Lower leg skin (tissue), 4 donors: ENCODE data around the gene BLMH. TPM values are rescaled to one million over a fixed set of nuclear protein-coding genes. Genes with fewer than 3 reads are reported as not detected.

Source experiments
- DNase-seq, 2 donors: peaks; one replicate each; pipeline ENCODE4 v3.0.0-alpha.2; 2019; ENCODE audit warnings: low spot score in 2 of 2
- H3K4me3 ChIP-seq: fragments of 200-600 bp; sonication (generic); 2 replicates; pipeline ENCODE4 v1.5.1; 2017; ENCODE audit warnings: mild to moderate bottlenecking, low read depth; ENCODE audit not compliant: poor library complexity, severe bottlenecking
- CTCF ChIP-seq, 3 donors: fragments of 450-650 bp; IDR thresholded peaks; one replicate each; pipeline ENCODE4 v1.5.1; 2016; ENCODE audit warnings: antibody characterized with exemption in 3 of 3, mild to moderate bottlenecking in 3 of 3, moderate library complexity in 2 of 3
- POLR2A ChIP-seq, 2 donors: fragments of 450-650 bp; IDR thresholded peaks; one replicate each; pipeline ENCODE4 v1.6.1; 2016 to 2017; ENCODE audit warnings: antibody characterized with exemption in 2 of 2, mild to moderate bottlenecking in 1 of 2, moderate library complexity in 1 of 2
- WGBS, 2 donors: methylation state at CpG; one replicate each; pipeline ENCODE4 v1.1.5; 2018; 5-methylcytosine and 5-hydroxymethylcytosine counted together
- intact Hi-C: fragments of 100-400 bp; cut with DNase I; formaldehyde crosslinking; loops from one replicate; pipeline ENCODE4 v1.15.0; 2023; ENCODE audit warnings: low total_unique reads
- total RNA-seq, 4 donors: library from RNA; depleted of rRNA; stranded (reverse); fragments of >200 nt; gene quantifications; one replicate each; pipeline ENCODE4 v1.1.0, GENCODE V29; 2016

Gene BLMH
- total RNA-seq, 4 donors from 2014 or later, result 139 to 237 (median 177) TPM

DNA sequence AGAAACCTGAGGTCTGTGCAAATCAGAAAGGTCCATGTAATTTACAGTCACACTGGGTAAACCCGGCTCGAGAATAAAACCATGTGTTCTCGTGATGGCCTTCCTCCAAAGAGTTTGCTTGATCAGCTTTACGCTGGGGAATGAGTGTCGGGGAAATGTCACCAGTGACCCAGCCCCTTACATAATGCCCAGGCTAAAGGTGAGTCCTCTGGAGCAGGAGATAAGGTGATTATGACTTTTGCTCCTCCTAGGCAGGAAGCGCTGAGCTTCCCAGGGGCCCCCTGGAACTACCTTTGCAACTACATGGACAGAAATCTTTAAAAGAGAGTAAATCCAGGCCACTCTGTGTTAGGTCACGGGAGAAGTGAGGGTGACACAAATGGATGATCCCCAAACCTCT is 71.9 kb downstream of the BLMH start:
- TF ChIP-seq CTCF (IDR thresholded peaks at IDR 0.05), result no peak
- no peak for TF ChIP-seq POLR2A (IDR thresholded peaks at IDR 0.05)
- 72 to 87% methylated on average over 7 of the region's 7 CpGs for WGBS, 2 donors
- DNase-seq, result no peak
- no peak overlapping the region for H3K4me3 ChIP-seq
- intact Hi-C loops, result no loop called here

- intact Hi-C loops, result no loop called here
- no peak overlapping the region for H3K4me3 ChIP-seq
- 83 to 84% methylated on average over 4 of the region's 4 CpGs for WGBS, 2 donors
These were observed 72.4 kb downstream of the BLMH start for GRCh38 chr17:30219315-30219714.

DNA sequence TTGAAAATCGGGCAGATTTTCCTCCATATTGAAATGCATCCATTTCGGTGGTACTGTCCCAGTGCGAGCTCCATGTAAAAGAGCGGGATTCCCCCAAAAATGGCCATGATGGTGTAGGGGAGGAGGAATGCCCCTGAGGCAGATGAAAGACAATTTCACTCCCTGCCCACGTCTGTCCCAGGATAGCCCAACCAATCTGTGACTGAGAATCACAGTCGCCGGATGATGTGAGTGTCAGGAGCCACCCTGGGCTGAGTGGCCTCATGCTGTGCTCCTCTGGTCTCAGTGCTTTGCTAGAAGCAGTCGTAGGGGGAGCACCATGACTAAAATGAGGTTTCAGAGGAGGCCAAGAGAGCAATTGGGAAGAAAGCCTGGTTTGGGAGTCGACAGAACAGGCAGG is 72.9 kb downstream of the BLMH start:
- TF ChIP-seq POLR2A (IDR thresholded peaks at IDR 0.05) (no peak), CTCF (IDR thresholded peaks at IDR 0.05) (no peak)
- WGBS, 2 donors, result 88% methylated on average over 9 of the region's 9 CpGs
- H3K4me3 ChIP-seq, result no peak overlapping the region
- DNase-seq, result no peak
- intact Hi-C loops, result no loop called here

More at GRCh38 chr17:30219315-30219714, 72.4 kb downstream of the BLMH start:
- no peak for DNase-seq
- no peak for TF ChIP-seq CTCF (IDR thresholded peaks at IDR 0.05)
- no peak for TF ChIP-seq POLR2A (IDR thresholded peaks at IDR 0.05)

DNA sequence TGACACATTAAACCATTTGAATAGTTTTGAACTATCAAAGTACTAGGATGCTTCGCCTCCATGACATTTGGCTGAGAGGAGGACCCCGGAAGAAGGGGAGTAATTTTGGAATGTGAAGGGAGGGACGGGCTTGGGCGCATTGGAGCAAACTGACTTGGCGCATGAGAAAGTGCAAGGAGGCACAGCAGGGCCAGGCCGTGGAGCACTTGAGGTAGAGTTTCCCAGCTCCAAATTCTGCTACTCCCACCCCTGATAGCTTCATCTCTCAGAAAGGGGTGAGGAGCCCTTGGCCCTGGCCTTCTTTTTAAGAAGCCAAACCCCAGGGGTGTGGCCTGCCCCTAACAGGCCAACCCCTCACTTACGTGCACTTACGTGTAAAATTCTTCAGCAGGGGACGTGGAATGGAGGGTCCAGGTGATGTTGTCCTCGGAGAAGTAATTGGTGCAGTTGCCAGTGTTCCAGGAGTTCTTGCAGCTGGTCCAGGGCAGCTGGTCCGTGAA is 73.9 kb downstream of the BLMH start:
- intact Hi-C loops, result no loop called here
- no peak overlapping the region for H3K4me3 ChIP-seq
- peak in 1 of 2 donors; percentile 43 for DNase-seq
- WGBS, 2 donors, result 93 to 96% methylated on average over 11 of the region's 11 CpGs
- TF ChIP-seq POLR2A (IDR thresholded peaks at IDR 0.05), result no peak
- TF ChIP-seq CTCF (IDR thresholded peaks at IDR 0.05), result no peak

DNA sequence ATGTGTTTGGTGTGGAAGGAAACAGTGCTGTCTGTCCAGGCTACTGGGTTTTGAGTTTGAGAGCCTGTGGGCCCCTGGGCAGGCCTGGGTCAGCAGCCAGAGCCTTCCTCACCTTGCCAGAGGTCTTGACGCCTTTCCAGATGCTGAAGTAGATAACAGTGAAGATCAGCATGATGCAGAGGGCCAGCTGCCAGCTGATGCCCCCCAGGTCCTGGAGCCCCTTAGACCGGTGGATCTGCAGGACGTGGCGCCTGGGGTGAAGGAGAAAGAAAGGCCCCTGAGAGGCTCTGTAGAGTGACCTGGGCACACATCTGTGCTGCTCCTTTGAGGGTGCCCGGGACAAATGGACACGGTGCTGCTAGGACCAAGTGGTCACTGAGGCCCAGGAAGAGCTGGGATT is 74.7 kb downstream of the BLMH start:
- TF ChIP-seq CTCF (IDR thresholded peaks at IDR 0.05) (no peak), POLR2A (IDR thresholded peaks at IDR 0.05) (no peak)
- no peak for DNase-seq
- WGBS, 2 donors, result 93 to 95% methylated on average over 6 of the region's 6 CpGs
- no peak overlapping the region for H3K4me3 ChIP-seq
- intact Hi-C loops, result no loop called here

DNA sequence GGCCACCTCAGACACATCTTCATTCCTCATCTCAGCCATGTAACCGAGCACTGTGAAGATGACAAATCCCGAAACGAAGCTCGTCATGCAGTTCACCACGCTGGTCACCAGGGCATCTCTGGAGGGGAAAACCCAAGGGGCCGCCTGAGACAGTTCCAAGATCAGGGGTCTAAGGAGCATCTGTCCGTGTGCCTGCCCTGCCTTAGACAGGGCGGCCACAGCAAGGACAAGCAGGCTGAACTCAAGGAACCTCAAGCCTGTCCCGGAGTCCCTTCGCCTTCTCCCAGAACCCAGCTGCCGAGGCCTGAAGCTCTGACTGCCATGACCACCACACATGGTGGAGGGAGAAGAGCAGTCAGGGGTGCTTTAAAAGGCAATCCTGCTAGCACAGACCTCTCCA is 79.0 kb downstream of the BLMH start:
- TF ChIP-seq CTCF (IDR thresholded peaks at IDR 0.05) (no peak), POLR2A (IDR thresholded peaks at IDR 0.05) (no peak)
- no peak overlapping the region for H3K4me3 ChIP-seq
- 91 to 93% methylated on average over 11 of the region's 11 CpGs for WGBS, 2 donors
- intact Hi-C loops, result no loop called here
- peak in 1 of 2 donors; percentile 69 for DNase-seq
